Activated T-cell treated with anti-CD3 and anti-CD28 coated beads for 4 hours (primary cell): ENCODE results near the gene CEACAM19.
"Not testable (repeated sequence)": the region's sequence is repeated elsewhere in the genome, so short reads cannot be mapped to it uniquely, and the experiment has no call there.

Experiments used
- DNase-seq: peaks from one replicate; pipeline ENCODE4 v3.0.0-alpha.2; 2020

CEACAM19 gene, protein sequence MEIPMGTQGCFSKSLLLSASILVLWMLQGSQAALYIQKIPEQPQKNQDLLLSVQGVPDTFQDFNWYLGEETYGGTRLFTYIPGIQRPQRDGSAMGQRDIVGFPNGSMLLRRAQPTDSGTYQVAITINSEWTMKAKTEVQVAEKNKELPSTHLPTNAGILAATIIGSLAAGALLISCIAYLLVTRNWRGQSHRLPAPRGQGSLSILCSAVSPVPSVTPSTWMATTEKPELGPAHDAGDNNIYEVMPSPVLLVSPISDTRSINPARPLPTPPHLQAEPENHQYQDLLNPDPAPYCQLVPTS

GRCh38 chr19:44671400-44671799, at the start of gene CEACAM19:
TSS of gene CEACAM19 (plus strand) at chr19:44671482. CDS start at chr19:44671932, 450 bp downstream.
- no peak for DNase-seq

DNA sequence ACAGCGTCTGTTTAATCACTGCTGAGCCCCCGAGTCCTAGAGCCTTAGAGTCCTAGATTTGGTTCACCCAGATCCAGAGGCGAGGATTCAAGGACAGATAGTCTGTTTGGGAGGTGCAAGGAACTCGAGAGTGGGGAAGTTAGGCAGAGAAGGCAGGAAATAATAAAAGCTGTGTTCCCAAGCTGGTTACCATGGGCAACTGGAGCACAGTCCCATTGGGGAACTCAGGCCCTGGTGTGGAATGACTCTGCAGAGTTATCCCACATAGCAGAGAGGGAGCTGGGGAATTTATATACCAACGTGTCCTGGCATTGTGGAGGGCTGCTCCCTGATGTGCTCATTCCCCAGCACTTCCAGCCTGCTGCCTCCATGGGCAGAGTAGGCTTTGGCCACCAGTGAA, 48.2 kb upstream of the CEACAM19 start:
- no peak for DNase-seq

GRCh38 chr19:44623626-44624025, 47.7 kb upstream of the CEACAM19 start:
- DNase-seq = no peak

DNA sequence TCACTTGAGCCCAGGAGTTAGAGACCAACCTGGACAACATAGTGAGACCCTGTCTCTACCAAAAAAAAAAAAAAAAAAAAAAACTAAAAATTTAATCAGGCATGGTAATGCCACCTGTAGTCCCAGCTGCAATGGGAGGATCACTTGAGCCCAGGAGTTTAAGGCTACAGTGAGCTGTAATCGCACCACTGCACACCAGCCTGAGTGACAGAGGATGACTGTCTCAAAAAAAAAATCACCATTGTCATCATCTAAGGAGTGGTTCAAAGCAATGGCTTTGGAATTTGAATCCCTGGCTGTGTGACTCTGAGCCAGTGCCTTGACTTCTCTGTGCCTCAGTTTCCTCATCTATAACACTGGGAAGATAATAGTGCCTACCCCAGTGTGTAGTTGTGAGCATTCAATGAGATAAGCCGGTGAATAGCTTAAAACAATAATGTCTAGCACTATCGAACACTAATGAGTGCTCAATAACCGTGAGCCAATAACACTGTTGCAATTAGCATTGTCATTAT, 46.4 kb upstream of the CEACAM19 start:
- DNase-seq = no peak

- DNase-seq = not testable (repeated sequence)
Observed at GRCh38 chr19:44625637-44626036, 45.6 kb upstream of the CEACAM19 start.

- DNase-seq = no peak
Observed at GRCh38 chr19:44626048-44626624, 45.1 kb upstream of the CEACAM19 start.

DNA sequence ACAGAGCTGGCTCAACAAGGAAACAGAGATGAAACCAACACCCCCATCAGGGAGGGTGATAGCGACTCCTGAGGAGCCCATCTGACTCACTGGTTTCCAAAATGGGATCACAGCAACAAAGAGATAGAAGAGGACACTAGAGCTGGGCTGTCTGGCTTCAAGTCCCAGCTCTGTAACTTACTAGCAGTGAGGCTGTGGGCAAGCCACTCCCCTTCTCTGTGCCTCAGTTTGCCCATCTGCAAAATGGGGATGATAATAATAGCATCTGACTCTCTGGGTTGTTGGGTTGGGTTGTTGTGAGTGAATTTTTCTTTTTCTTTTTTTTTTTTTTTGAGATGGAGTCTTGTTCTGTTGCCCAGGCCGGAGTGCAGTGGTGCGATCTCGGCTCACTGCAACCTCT, 43.7 kb upstream of the CEACAM19 start:
- no peak for DNase-seq

DNA sequence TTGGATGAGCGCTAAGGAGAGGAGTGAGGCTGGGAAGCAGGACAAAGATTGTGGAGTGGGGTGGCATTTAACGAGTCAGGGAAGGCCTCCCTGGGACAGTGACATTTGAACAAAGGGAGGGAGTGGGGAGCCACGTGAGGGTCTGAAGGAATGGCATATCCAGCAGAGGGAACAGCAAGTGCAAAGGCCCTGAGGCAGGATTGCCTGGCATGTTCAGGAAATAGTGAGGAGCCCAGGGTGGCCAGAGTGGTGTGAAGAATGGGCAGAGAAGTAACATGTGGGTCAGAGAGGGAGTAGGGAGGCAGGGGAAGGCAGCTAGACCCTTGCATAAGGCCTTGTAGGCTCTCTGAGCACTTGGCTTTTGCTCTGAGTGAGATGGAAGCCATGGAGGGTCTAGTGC, 42.5 kb upstream of the CEACAM19 start:
- no peak for DNase-seq

- not testable (repeated sequence) for DNase-seq
Observed at GRCh38 chr19:44631611-44632010, 39.7 kb upstream of the CEACAM19 start.

DNA sequence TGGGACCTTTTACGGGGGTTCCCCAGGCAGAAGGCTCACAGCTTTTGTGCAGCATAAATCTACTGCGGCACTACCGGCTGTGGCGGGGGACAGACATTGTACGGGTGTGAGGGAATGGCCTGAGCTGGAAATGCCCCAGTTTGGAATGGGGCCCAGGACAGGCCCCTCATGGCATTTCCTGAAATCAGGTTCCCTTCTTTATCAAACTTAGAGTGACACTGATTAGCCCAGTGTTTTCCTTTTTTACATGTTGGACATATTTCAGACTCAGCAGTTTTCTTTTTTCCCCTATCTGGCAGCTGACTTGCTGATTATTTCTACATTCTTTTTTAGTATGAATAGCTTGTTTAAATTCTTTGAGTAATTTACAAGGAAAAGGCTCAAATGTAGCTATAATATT, 37.2 kb upstream of the CEACAM19 start:
- not testable (repeated sequence) for DNase-seq

DNA sequence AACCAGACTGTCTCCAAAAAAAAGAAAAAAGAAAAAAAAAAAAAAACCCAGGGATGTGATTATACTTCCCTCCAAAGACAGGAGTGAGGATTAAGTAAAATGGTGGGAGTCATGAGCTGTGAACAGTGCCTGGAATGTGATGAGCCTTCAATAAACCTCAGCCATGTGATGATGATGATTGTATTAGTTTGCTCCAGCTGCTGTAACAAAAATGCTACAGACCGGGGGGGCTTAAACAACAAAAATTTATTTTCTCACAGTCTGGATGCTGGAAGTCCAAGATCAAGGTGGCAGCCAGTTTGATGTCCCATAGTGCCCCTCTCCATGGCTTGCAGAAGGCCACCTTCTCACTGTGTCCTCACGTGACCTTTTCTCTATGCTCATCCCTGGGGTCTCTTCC, 36.5 kb upstream of the CEACAM19 start:
- no peak for DNase-seq

DNA sequence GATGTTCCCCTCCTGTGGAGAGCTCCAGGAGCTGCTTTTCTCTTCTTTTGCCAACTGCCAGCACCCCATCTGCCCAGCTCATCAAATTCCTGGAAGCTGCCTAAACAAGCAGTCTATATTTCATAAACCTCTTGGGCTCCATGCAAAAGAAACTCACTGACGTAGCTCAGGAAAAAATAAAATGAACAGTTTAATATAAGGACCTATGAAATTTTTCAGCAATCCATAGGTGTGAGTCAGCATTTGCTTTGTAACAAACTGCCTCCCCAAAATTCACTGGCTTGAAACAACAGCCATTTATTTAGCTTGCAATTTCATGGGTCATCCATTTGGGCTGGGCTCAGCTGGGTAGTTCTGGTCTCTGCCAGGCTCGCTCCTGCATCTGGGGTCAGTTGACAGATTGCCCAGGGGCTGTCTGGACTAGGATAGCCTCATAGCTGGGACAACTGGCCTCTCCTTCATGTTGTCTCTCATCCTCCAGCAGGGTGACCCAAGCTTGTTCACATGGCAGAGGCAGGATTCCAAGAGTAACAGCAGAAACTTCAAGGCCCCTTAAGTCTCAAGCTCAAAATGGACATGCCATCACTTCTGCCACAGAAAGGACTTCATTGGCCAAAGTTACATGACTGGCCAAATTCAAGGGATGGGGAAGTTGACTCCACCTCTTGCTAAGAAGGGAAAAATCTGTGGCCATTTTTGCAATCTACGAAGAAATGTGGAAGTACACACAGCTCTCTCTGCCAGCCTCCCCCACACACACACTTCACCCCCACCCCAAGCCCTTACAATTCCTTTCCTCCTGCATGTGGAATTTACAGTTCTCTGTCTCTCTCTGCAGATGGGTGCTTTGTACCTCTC, 35.5 kb upstream of the CEACAM19 start:
- no peak for DNase-seq

GRCh38 chr19:44636439-44637389, 34.6 kb upstream of the CEACAM19 start:
- DNase-seq = no peak

DNA sequence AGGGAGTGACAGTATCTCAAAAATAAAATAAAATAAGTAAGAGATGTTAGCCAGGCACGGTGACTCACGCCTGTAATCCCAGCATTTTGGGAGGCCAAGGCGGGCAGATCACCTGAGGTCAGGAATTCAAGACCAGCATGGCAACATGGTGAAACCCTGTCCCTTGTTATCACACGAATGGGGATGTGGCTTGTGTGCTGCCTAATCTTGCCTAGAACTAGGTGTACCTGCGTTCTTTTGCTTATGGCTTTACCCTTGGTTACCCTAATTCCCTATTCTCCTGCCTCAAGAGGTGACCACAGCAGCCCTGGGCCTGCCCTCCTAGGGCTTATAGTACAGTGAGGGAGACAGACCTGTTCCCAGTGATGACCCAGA, 33.9 kb upstream of the CEACAM19 start:
- no peak for DNase-seq

GRCh38 chr19:44640518-44640917, 30.8 kb upstream of the CEACAM19 start:
- DNase-seq = no peak

DNA sequence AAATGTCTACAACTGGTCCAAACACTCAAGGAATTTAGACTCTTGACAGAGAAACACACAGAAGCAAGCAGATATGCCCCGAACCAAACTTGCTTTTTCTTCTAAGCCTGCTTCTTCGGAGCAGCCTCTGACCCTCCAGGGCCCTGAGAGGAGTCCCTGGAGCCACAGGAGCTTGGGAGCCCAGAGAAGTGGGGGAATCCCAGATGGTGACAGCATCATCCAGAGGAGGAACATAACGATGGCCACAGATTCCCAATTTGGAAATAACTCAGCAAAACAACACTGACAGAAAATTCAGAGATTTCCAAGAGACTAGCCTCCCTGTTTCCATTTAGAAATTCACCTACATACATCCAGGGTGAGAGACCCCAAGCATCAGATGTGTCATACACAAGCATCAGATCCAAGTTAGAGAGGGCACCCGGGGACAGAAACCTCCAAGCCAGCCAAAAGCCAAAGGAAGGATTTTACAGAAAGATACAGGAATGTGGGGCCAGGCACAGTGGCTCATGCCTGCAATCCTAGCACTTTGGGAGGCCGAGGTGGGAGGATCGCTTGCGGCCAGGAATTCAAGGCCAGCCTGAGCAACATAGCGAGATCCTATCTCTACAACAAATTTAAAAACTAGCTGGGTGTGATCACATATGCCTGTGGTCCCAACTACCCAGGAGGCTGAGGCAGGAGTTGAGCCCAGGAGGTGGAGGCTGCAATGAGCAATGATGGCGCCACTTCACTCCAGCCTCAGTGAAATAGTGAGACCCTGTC, 29.6 kb upstream of the CEACAM19 start:
- no peak for DNase-seq

DNA sequence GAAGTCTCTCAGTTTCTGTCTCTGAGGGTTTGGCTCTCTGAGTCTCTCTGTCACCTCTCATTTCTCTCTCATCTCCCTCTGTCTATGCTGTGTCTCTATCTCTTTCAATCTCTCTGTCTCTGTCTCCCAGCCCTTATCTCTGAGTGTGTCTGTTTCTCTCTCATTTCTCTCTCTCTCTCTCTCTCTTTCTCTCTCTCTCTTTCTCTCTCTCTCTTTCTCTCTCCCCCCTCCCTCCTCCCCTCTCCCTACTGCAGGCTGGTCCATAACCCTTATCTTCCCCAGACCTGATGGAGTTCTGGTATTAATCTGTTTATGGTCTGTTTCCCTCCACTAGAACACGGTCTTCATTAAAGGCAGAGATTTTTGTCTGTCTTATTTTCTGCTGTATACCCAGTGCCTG, 28.9 kb upstream of the CEACAM19 start:
- no peak for DNase-seq

GRCh38 chr19:44643605-44644401, 27.5 kb upstream of the CEACAM19 start, which contains the start of gene PVR:
TSS of gene PVR (plus strand) at chr19:44643910. CDS start at chr19:44644097, 187 bp downstream.
- peak; percentile 19 for DNase-seq

DNA sequence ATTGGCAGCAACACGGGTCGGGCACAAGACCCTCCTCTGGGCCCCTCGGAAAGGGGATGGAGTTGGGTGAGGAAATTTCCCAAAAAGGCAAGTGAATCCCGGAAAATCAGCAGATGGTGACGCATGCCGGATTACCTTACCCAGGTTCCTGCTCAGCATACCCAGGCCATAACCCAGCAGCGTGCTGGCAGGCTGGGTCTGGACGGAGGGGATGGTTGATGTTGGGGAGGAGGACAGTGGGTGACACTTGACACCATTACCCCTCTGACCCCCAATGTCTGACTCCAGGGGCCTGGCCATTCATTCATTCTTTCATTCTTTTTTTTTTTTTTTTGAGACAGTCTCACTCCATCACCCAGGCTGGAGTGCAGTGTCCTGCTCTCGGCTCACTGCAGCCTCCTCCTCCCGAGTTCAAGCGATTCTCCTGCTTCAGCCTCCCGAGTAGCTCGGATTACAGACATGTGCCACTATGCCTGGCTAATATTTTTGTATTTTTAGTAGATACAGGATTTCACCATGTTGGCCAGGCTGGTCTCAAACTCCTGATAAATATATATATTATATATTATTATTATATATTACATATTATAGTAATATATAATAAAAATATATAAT, 26.8 kb upstream of the CEACAM19 start:
- no peak for DNase-seq

DNA sequence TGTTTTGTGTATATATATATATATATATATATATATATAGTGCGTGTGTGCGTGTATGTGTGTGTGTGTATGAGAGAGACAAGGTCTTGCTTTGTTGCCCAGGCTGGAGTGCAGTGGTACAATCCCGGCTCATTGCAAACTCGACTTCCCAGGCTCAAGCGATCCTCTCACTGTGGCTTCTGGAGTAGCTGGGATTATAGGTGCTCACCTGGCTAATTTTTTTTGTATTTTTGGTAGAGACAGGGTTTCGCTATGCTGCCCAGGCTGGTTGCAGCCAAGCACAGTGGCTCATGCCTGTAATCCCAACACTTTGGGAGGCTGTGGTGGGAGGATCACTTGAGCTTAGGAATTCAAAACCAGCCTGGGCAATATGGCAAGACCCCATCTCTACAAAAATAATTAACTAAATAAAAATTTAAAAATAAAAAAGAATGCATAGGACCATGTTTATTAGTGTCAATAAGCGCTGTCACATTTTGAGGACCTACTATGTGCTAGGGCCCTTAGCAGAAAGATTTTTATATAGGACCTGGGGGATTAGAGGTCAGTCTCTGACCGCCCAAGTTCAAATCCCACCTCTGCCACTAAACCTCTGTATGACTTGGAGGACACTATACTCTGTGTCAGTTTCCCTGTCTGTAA, 25.8 kb upstream of the CEACAM19 start:
- no peak for DNase-seq
